ENCODE results near the gene EIF4G3.

The EIF4G3 gene

DNA sequence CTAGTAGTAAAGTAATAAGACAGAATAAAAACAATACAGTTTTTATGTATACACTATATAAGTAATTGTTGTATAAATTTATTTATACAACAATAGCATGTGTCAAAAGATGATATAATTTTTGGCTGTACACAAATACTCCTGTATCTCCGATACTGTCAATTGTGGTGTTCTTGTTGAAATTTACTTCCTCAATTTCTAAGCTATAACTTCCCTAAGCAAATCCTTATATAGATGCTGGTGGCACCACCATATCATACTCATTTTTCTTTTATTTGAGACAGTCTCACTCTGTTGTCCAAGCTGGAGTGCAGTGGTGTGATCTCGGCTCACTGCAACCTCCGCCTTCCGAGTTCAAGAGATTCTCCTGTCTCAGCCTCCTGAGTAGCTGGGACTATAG lies 248.6 kb downstream of the EIF4G3 start:
- TF ChIP-seq, protein P1, sequence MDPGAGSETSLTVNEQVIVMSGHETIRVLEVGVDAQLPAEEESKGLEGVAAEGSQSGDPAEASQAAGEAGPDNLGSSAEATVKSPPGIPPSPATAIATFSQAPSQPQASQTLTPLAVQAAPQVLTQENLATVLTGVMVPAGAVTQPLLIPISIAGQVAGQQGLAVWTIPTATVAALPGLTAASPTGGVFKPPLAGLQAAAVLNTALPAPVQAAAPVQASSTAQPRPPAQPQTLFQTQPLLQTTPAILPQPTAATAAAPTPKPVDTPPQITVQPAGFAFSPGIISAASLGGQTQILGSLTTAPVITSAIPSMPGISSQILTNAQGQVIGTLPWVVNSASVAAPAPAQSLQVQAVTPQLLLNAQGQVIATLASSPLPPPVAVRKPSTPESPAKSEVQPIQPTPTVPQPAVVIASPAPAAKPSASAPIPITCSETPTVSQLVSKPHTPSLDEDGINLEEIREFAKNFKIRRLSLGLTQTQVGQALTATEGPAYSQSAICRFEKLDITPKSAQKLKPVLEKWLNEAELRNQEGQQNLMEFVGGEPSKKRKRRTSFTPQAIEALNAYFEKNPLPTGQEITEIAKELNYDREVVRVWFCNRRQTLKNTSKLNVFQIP (CRISPR knock-in tag; IDR thresholded peaks at IDR 0.05; ENCODE audit: borderline replicate concordance, low read depth), result no peak
- TF ChIP-seq, protein P2, sequence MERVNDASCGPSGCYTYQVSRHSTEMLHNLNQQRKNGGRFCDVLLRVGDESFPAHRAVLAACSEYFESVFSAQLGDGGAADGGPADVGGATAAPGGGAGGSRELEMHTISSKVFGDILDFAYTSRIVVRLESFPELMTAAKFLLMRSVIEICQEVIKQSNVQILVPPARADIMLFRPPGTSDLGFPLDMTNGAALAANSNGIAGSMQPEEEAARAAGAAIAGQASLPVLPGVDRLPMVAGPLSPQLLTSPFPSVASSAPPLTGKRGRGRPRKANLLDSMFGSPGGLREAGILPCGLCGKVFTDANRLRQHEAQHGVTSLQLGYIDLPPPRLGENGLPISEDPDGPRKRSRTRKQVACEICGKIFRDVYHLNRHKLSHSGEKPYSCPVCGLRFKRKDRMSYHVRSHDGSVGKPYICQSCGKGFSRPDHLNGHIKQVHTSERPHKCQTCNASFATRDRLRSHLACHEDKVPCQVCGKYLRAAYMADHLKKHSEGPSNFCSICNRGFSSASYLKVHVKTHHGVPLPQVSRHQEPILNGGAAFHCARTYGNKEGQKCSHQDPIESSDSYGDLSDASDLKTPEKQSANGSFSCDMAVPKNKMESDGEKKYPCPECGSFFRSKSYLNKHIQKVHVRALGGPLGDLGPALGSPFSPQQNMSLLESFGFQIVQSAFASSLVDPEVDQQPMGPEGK (CRISPR knock-in tag; IDR thresholded peaks at IDR 0.05; ENCODE audit: borderline replicate concordance), result no peak
- TF ChIP-seq BACH2 (CRISPR knock-in tag; IDR thresholded peaks at IDR 0.05; ENCODE audit: borderline replicate concordance) (no peak), ZNF8 (CRISPR knock-in tag; IDR thresholded peaks at IDR 0.05) (no peak), CSDC2 (CRISPR knock-in tag; IDR thresholded peaks at IDR 0.05) (no peak), ISL1 (CRISPR knock-in tag; IDR thresholded peaks at IDR 0.05) (no peak), ZFP3 (CRISPR knock-in tag; IDR thresholded peaks at IDR 0.05) (no peak), ZNF565 (CRISPR knock-in tag; conservative IDR thresholded peaks at IDR 0.05; ENCODE audit: low read depth) (no peak), PPARA (CRISPR knock-in tag; IDR thresholded peaks at IDR 0.05; ENCODE audit: borderline replicate concordance) (no peak), TOX (CRISPR knock-in tag; IDR thresholded peaks at IDR 0.05; ENCODE audit: borderline replicate concordance) (no peak), ZFP30 (CRISPR knock-in tag; IDR thresholded peaks at IDR 0.05) (no peak)
- TF ChIP-seq, protein P3, sequence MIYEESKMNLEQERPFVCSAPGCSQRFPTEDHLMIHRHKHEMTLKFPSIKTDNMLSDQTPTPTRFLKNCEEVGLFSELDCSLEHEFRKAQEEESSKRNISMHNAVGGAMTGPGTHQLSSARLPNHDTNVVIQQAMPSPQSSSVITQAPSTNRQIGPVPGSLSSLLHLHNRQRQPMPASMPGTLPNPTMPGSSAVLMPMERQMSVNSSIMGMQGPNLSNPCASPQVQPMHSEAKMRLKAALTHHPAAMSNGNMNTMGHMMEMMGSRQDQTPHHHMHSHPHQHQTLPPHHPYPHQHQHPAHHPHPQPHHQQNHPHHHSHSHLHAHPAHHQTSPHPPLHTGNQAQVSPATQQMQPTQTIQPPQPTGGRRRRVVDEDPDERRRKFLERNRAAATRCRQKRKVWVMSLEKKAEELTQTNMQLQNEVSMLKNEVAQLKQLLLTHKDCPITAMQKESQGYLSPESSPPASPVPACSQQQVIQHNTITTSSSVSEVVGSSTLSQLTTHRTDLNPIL (CRISPR knock-in tag; IDR thresholded peaks at IDR 0.05; ENCODE audit: low read depth), result no peak
- TF ChIP-seq, protein P4, sequence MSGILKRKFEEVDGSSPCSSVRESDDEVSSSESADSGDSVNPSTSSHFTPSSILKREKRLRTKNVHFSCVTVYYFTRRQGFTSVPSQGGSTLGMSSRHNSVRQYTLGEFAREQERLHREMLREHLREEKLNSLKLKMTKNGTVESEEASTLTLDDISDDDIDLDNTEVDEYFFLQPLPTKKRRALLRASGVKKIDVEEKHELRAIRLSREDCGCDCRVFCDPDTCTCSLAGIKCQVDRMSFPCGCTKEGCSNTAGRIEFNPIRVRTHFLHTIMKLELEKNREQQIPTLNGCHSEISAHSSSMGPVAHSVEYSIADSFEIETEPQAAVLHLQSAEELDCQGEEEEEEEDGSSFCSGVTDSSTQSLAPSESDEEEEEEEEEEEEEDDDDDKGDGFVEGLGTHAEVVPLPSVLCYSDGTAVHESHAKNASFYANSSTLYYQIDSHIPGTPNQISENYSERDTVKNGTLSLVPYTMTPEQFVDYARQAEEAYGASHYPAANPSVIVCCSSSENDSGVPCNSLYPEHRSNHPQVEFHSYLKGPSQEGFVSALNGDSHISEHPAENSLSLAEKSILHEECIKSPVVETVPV (CRISPR knock-in tag; IDR thresholded peaks at IDR 0.05), result no peak
- no peak for ATAC-seq

DNA sequence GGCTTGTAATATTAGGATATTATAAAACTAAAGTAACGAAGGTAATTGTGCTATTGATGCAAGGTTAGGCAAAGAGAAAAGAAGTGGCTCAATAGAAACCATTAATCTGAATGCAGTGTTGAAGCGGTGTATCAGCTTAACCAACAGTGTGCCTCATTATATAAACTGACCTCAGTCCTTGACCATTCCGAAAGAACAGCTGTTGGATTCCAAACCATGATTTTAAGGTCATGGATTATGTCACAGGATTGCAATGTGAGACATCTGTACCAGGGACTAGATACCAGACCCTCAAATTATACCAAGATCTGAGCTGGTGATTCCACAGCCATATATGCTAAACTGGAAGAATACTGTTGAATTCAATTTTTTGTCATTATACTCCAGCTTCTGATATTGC lies 255.4 kb downstream of the EIF4G3 start:
- ATAC-seq, result no peak
- TF ChIP-seq RARB (CRISPR knock-in tag; IDR thresholded peaks at IDR 0.05) (no peak), SNAI2 (CRISPR knock-in tag; IDR thresholded peaks at IDR 0.05) (no peak), ESRRG (CRISPR knock-in tag; IDR thresholded peaks at IDR 0.05) (no peak), TCF4 (CRISPR knock-in tag; IDR thresholded peaks at IDR 0.05; ENCODE audit: borderline replicate concordance) (no peak), CSDC2 (CRISPR knock-in tag; IDR thresholded peaks at IDR 0.05) (no peak), PPARA (CRISPR knock-in tag; IDR thresholded peaks at IDR 0.05; ENCODE audit: borderline replicate concordance) (no peak), ZC3H10 (CRISPR knock-in tag; IDR thresholded peaks at IDR 0.05) (no peak), OSR1 (CRISPR knock-in tag; IDR thresholded peaks at IDR 0.05) (no peak), TOX (CRISPR knock-in tag; IDR thresholded peaks at IDR 0.05; ENCODE audit: borderline replicate concordance) (no peak), ZNF70 (CRISPR knock-in tag; IDR thresholded peaks at IDR 0.05) (no peak)
- TF ChIP-seq, protein P4 (CRISPR knock-in tag; IDR thresholded peaks at IDR 0.05), result no peak
- TF ChIP-seq, protein P2 (CRISPR knock-in tag; IDR thresholded peaks at IDR 0.05; ENCODE audit: borderline replicate concordance), result no peak
- TF ChIP-seq, protein P5, sequence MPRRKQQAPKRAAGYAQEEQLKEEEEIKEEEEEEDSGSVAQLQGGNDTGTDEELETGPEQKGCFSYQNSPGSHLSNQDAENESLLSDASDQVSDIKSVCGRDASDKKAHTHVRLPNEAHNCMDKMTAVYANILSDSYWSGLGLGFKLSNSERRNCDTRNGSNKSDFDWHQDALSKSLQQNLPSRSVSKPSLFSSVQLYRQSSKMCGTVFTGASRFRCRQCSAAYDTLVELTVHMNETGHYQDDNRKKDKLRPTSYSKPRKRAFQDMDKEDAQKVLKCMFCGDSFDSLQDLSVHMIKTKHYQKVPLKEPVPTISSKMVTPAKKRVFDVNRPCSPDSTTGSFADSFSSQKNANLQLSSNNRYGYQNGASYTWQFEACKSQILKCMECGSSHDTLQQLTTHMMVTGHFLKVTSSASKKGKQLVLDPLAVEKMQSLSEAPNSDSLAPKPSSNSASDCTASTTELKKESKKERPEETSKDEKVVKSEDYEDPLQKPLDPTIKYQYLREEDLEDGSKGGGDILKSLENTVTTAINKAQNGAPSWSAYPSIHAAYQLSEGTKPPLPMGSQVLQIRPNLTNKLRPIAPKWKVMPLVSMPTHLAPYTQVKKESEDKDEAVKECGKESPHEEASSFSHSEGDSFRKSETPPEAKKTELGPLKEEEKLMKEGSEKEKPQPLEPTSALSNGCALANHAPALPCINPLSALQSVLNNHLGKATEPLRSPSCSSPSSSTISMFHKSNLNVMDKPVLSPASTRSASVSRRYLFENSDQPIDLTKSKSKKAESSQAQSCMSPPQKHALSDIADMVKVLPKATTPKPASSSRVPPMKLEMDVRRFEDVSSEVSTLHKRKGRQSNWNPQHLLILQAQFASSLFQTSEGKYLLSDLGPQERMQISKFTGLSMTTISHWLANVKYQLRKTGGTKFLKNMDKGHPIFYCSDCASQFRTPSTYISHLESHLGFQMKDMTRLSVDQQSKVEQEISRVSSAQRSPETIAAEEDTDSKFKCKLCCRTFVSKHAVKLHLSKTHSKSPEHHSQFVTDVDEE (CRISPR knock-in tag; IDR thresholded peaks at IDR 0.05), result no peak
- TF ChIP-seq, protein P1 (CRISPR knock-in tag; IDR thresholded peaks at IDR 0.05; ENCODE audit: borderline replicate concordance, low read depth), result no peak
